Measurements from ENCODE around the gene TOM1L1. TPM values are rescaled to one million over a fixed set of nuclear protein-coding genes. Genes with fewer than 3 reads are reported as not detected.
A peak's percentile ranks its signal among the peaks of the same experiment; 100 is the strongest.

TOM1L1 gene
- total RNA-seq, 1 experiment from 2014 or later = 10.5 TPM

DNA sequence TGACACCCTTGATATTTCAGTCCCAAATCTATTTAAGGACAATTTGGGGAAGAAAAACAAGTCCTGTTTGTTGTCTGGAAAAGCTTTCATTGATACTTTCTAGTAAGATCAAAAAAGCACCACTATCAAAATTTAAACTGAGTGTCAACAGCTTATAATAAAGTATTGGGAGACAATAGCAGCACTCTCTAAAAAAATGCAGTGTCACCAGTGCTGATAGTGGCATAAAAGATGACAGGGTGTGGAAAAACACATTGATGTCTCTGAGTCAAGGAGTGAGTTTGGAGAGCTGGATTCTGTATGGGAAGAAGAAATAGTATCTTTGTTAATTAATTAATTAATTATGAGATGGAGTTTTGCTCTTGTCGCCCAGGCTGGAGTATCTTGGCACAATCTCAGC, 8.3 kb upstream of the TOM1L1 start:
- no peak for DNase-seq (ENCODE audit: low read depth)

DNA sequence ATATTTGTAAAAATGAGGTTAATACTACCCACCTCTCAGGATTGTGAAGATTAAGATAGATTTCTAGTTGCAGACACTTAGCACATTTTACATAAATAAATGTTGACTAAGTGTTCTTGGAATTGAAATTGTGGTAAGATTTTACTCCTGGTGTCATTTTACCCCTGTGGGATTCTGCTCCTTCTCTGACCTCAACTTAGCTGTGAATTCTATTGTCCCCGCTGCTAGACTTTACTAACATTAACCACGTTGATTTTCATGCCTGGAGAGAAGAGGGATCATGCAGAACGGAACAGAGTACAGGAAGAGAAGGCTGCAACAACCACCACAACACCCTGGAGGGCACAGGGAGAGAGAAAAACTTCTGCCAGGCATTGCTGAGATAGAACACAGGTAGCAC, 2.1 kb upstream of the TOM1L1 start:
- no peak for DNase-seq (ENCODE audit: low read depth)

DNA sequence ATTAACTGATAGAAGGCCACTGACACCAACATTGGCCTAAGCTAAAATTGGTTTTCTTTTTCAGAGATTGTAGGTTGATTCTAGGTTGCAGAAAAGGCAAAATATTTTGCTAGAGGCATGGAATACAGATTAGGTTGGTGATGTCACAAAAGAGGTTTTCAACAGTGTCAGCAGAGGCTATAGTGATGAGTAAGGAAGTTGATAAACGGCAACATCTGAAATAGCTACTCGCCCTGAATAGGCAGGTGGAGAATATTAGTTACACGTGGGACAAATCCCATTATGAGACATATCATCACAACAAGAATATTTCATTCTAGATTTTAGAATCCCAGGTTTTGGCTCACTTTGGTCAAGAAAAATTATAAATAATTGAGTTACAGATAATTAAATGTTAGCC, 1.5 kb upstream of the TOM1L1 start:
- DNase-seq (ENCODE audit: low read depth) = no peak

- DNase-seq (ENCODE audit: low read depth) = no peak
These were observed 763 bp upstream of the TOM1L1 start for GRCh38 chr17:54899721-54900456.

GRCh38 chr17:54901230-54901822, 674 bp downstream of the TOM1L1 start:
- peak; percentile 1 for DNase-seq (ENCODE audit: low read depth)

GRCh38 chr17:54902017-54902416, 1.4 kb downstream of the TOM1L1 start:
- no peak for DNase-seq (ENCODE audit: low read depth)

DNA sequence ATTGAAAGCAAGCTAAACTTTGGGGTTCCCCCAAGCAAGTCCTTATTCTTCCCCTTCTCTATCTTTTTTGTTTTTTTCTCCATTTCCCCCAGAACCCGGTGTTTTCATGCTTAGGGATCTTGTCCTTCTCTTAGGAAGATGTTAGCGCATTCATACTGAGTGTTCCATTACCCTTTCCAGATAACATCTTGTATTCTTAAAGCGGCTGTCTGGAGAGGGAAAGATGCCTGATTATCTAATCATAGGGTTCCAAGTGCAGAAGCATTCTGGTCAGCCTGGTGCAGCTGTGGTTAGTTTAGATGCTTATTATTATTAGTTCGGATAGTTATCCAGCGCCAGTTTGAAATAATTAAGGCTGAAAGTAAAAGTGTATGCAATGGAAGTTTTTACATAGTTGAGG, 2.0 kb downstream of the TOM1L1 start:
- DNase-seq (ENCODE audit: low read depth) = no peak

DNA sequence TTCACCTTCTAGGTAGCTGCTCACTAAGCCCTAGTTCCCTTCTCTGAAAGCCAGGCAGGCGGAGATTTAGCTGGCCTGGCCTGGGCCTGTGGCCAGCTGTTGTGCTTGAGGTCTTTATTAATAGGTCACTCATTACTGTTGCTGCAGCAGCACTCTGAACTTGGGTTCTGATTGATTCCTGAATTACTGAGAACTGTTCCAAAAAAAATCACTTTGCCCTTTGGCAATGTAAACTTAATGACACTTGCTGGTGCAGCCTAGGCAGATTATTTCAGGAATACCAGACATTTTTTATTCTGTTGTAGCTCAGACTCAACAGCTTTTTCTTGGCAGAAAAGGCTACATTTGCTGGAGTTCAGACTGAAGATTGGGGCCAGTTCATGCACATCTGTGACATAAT, 2.7 kb downstream of the TOM1L1 start:
- DNase-seq (ENCODE audit: low read depth) = no peak

GRCh38 chr17:54906683-54907082, 6.0 kb downstream of the TOM1L1 start:
- DNase-seq (ENCODE audit: low read depth) = no peak

DNA sequence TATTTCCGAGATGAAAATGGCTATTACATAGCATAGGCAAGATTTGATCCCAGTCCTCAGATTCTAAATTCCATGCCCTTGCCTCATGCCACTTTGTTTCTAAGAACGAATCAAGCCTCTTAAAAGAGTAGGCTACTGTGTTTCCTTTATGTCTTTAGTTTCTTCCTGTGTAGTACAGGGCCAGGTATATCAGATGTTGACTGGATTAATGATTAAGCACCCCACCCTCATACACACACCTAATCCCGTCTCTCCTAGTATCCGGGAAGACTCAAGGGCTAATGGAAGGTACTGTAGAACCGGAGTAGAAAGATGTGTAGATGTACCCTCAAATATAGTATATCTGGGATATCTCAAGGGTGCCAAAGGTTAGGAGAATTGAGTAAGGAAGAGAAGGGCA, 6.7 kb downstream of the TOM1L1 start:
- no peak for DNase-seq (ENCODE audit: low read depth)

- DNase-seq (ENCODE audit: low read depth) = no peak
These were observed 9.1 kb downstream of the TOM1L1 start for GRCh38 chr17:54909766-54910165.

DNA sequence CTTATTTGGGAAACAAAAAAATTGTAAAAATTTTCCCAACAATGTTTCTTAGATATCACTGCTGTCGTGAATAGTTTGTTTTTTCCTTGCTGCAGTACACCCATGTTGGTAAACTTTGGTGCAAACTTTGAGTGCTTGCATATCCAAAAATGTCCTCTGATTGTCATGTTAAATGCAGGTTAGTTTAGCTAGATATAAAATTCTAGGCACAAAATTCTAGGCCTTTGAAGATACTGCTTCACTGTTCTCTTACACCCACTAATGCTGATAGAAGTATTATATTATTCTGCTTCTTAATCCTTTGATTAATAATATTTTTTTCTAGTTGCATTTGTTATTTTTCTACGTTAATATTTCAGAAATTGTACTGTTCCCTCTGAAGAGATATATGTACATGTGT, 16.1 kb downstream of the TOM1L1 start:
- no peak for DNase-seq (ENCODE audit: low read depth)

GRCh38 chr17:54919425-54919824, 18.8 kb downstream of the TOM1L1 start:
- DNase-seq (ENCODE audit: low read depth) = no peak

DNA sequence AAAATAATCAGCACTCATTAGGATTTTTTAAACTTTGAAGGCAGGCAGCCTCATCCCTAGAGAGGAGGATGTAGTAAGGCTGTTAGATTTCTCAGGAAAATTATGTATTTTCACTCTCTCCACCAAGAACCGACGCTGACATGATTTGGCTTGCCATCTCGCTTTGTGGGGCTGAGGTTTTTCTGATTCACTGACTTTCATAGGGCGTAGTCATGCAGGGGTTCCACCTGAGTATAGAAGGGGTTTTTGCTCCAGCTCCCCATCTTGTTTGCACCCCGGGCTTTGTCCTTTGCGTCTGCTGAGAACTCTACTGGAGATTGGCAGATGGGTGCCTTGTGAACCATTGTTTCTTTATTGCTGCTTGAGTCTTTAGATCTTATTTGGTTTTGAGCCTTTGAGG, 20.2 kb downstream of the TOM1L1 start:
- DNase-seq (ENCODE audit: low read depth) = no peak

DNA sequence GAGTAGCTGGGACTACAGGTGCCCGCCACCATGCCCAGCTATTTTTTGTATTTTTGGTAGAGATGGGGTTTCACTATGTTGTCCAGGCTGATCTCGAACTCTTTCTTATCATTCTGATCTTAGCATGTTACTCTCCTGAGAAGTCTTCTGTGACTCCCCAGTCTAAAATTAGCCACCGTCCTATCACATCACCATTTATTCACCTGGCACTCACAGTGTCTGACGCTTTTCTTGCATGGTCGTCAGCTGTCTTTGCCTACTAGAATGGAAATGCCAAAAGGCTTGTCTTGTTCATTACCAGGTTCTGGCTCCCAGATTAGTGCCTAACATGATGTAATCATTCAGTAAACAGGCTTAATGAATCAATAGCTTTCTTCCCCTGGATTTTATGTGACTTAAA, 23.8 kb downstream of the TOM1L1 start:
- no peak for DNase-seq (ENCODE audit: low read depth)

DNA sequence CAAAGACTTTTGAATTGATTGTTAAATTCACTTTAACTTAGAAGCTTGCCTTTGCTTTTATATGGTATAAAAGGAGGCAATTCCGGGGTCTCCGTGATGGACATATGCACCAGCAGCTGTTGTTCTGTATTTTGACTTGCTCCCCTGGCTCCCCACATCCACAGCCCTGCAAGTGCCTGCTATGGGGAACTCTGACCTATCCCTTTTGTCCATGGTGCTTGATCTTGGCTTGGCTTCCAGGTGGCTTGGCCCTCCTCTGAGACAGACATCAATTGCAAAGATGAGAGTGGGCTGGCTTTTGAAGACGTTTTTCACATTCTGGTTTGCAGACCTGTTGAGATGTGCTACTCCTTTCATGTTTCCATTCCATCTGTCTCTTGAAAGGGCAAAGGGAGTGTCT, 26.9 kb downstream of the TOM1L1 start:
- DNase-seq (ENCODE audit: low read depth) = no peak

- no peak for DNase-seq (ENCODE audit: low read depth)
These were observed 32.1 kb downstream of the TOM1L1 start for GRCh38 chr17:54932711-54933110.

GRCh38 chr17:54933921-54934320, 33.3 kb downstream of the TOM1L1 start:
- DNase-seq (ENCODE audit: low read depth) = no peak

- DNase-seq (ENCODE audit: low read depth) = no peak
These were observed 34.8 kb downstream of the TOM1L1 start for GRCh38 chr17:54935471-54935870.

DNA sequence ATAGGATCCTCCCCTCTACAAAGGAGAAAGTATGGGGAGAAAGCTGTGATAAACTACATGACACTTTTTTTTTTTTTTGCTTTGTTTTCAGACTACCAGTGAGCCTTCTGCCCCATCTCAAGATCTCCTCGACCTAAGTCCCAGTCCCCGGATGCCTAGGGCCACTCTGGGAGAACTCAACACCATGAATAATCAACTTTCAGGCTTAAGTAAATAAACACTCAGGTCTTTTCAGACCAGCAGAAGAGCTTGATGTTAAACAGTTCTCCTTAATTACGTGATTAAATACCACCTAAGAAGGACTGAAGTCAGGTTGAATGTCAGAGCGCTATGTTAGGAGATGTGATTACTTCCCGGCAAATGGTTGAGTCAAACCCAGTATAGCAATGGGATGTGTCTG, 36.4 kb downstream of the TOM1L1 start:
- DNase-seq (ENCODE audit: low read depth) = no peak

GRCh38 chr17:54937426-54937825, 36.8 kb downstream of the TOM1L1 start:
- no peak for DNase-seq (ENCODE audit: low read depth)

GRCh38 chr17:54941285-54941684, 40.6 kb downstream of the TOM1L1 start:
- no peak for DNase-seq (ENCODE audit: low read depth)

GRCh38 chr17:54944796-54945195, 44.1 kb downstream of the TOM1L1 start:
- DNase-seq (ENCODE audit: low read depth) = no peak

Data from HT1080 (cell line).